Fibroblast of lung (primary cell): ENCODE results near the gene MICU1.

Source experiments
- EZH2 ChIP-seq: IDR thresholded peaks from 2 replicates; pipeline ENCODE4 v1.5.1; 2012; ENCODE audit warnings: low read length, control low read depth, mild to moderate bottlenecking; ENCODE audit errors: missing control alignments
- TF ChIP-seq, protein P1 (sequence below), 2 donors: IDR thresholded peaks in 1 of 2; conservative IDR thresholded peaks in 1 of 2; 1 replicate in 1 of 2; 2 replicates in 1 of 2; pipeline ENCODE4 v1.5.1; 2011 to 2012; ENCODE audit warnings: low read length in 2 of 2, control low read depth in 1 of 2, inconsistent platforms in 1 of 2, low read depth in 1 of 2, mild to moderate bottlenecking in 1 of 2

DNA sequence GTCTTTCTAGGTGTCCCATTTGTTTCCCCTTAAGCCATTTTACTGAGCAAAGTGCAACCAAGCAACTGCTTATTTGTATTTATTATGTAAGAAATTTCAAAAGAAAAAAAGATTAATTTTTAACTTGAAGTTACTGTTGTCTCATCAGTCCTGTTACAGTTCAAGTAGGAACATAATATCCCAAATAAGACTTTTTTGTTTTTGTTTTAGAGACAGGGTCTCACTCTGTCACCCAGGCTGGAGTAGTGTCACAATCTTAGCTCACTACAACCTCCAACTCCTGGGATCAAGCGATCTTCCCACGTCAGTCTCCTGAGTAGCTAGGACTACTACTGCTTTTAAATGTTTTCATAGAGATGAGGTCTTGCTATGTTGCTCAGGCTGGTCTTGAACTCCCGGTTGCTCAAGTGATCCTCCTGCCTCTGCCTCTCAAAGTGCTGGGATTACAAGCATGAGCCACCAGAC, 101.9 kb downstream of the MICU1 start:
- TF ChIP-seq, protein P1, sequence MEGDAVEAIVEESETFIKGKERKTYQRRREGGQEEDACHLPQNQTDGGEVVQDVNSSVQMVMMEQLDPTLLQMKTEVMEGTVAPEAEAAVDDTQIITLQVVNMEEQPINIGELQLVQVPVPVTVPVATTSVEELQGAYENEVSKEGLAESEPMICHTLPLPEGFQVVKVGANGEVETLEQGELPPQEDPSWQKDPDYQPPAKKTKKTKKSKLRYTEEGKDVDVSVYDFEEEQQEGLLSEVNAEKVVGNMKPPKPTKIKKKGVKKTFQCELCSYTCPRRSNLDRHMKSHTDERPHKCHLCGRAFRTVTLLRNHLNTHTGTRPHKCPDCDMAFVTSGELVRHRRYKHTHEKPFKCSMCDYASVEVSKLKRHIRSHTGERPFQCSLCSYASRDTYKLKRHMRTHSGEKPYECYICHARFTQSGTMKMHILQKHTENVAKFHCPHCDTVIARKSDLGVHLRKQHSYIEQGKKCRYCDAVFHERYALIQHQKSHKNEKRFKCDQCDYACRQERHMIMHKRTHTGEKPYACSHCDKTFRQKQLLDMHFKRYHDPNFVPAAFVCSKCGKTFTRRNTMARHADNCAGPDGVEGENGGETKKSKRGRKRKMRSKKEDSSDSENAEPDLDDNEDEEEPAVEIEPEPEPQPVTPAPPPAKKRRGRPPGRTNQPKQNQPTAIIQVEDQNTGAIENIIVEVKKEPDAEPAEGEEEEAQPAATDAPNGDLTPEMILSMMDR (conservative IDR thresholded peaks at IDR 0.05 in 1 of 2, IDR thresholded peaks at IDR 0.05 in 1 of 2; ENCODE audit: low read depth in 1 of 2, low read length in 2 of 2): no peak
- TF ChIP-seq EZH2: no peak
